HEK293T (cell line): ENCODE measurements around the gene CCR7.
"Not testable (repeated sequence)": the region's sequence is repeated elsewhere in the genome, so short reads cannot be mapped to it uniquely, and the experiment has no call there.

Source experiments
- CTCF ChIA-PET: fragments of 350-600 bp; formaldehyde crosslinking; extraction: SDS; loops from one replicate; lab custom pipeline; 2021; ENCODE audit warnings: antibody characterized with exemption, inconsistent platforms; lab: Yijun Ruan, JAX
- POLR2A ChIA-PET: fragments of 350-600 bp; formaldehyde crosslinking; extraction: SDS; loops from one replicate; lab custom pipeline; 2020; ENCODE audit warnings: antibody characterized with exemption, inconsistent platforms; lab: Yijun Ruan, JAX
- DNase-seq: peaks from one replicate; pipeline ENCODE4 v3.0.0; 2012; ENCODE audit warnings: mixed read lengths; ENCODE audit errors: extremely low spot score
- ARNT ChIP-seq: fragments of 450-650 bp; IDR thresholded peaks from 2 replicates; pipeline ENCODE4 v1.6.1; 2017; ENCODE audit warnings: mild to moderate bottlenecking
- BHLHE40 ChIP-seq: fragments of 450-650 bp; IDR thresholded peaks from 2 replicates; pipeline ENCODE4 v1.6.1; 2016; ENCODE audit warnings: mild to moderate bottlenecking, moderate library complexity, borderline replicate concordance
- CTBP1 ChIP-seq: fragments of 450-650 bp; IDR thresholded peaks from 2 replicates; pipeline ENCODE4 v1.6.1; 2016; ENCODE audit warnings: borderline replicate concordance
- ELF4 ChIP-seq: fragments of 450-650 bp; IDR thresholded peaks from 2 replicates; pipeline ENCODE4 v1.6.1; 2017; ENCODE audit warnings: antibody characterized with exemption
- FOXA1 ChIP-seq: fragments of 450-650 bp; IDR thresholded peaks from 2 replicates; pipeline ENCODE4 v1.6.1; 2016; ENCODE audit warnings: mild to moderate bottlenecking
- FOXK2 ChIP-seq: fragments of 450-650 bp; IDR thresholded peaks from 2 replicates; pipeline ENCODE4 v1.6.1; 2016; ENCODE audit warnings: mild to moderate bottlenecking
- FOXM1 ChIP-seq: fragments of 450-650 bp; IDR thresholded peaks from 2 replicates; pipeline ENCODE4 v1.6.1; 2017; ENCODE audit warnings: mild to moderate bottlenecking, borderline replicate concordance
- HDGF ChIP-seq: fragments of 450-650 bp; IDR thresholded peaks from 2 replicates; pipeline ENCODE4 v1.6.1; 2017; ENCODE audit warnings: antibody characterized with exemption, borderline replicate concordance
- L3MBTL2 ChIP-seq: fragments of 450-650 bp; conservative IDR thresholded peaks from 2 replicates; pipeline ENCODE4 v1.6.1; 2016; ENCODE audit warnings: mild to moderate bottlenecking
- LEF1 ChIP-seq: fragments of 450-650 bp; IDR thresholded peaks from 2 replicates; pipeline ENCODE4 v1.6.1; 2017; ENCODE audit warnings: mild to moderate bottlenecking, borderline replicate concordance
- NFRKB ChIP-seq: fragments of 450-650 bp; IDR thresholded peaks from 2 replicates; pipeline ENCODE4 v1.6.1; 2016; ENCODE audit warnings: mild to moderate bottlenecking, moderate library complexity
- PKNOX1 ChIP-seq: fragments of 450-650 bp; IDR thresholded peaks from 2 replicates; pipeline ENCODE4 v1.6.1; 2016
- SP1 ChIP-seq: fragments of 450-650 bp; IDR thresholded peaks from 2 replicates; pipeline ENCODE4 v1.6.1; 2017
- SUZ12 ChIP-seq: fragments of 450-650 bp; IDR thresholded peaks from 2 replicates; pipeline ENCODE4 v1.6.1; 2016; ENCODE audit warnings: mild to moderate bottlenecking
- TARDBP ChIP-seq: fragments of 450-650 bp; IDR thresholded peaks from 2 replicates; pipeline ENCODE4 v1.6.1; 2016
- ZNF384 ChIP-seq: fragments of 450-650 bp; IDR thresholded peaks from 2 replicates; pipeline ENCODE4 v1.6.1; 2016

Gene CCR7

GRCh38 chr17:40597156-40597555 lies 31.9 kb upstream of the CCR7 start:
- ChIA-PET POLR2A (no interaction called here), CTCF (interaction anchor here (1.3 kb wide), 1 partner anchor 18 kb away, joined by 3 read pairs; no protein-coding TSS in a partner anchor)
- no peak for DNase-seq
- TF ChIP-seq FOXA1 (no peak), SP1 (no peak), HDGF (no peak), CTBP1 (no peak), ZNF384 (no peak), NFRKB (no peak), ARNT (no peak), SUZ12 (no peak), FOXM1 (no peak), BHLHE40 (no peak), L3MBTL2 (no peak), LEF1 (no peak), FOXK2 (no peak), TARDBP (no peak), ELF4 (no peak), PKNOX1 (no peak)

GRCh38 chr17:40596261-40596919 lies 31.1 kb upstream of the CCR7 start:
- ChIA-PET CTCF (no interaction called here), POLR2A (no interaction called here)
- no peak for DNase-seq

GRCh38 chr17:40590742-40591141 lies 25.5 kb upstream of the CCR7 start:
- ChIA-PET POLR2A (no interaction called here), CTCF (no interaction called here)
- no peak for DNase-seq
- TF ChIP-seq TARDBP (no peak), FOXA1 (no peak), PKNOX1 (no peak), BHLHE40 (no peak), L3MBTL2 (no peak), NFRKB (no peak), CTBP1 (no peak), HDGF (no peak), SUZ12 (no peak), FOXK2 (no peak), FOXM1 (no peak), ELF4 (no peak), LEF1 (no peak), ZNF384 (no peak)

More at GRCh38 chr17:40596261-40596919, 31.1 kb upstream of the CCR7 start:
- peak; percentile 78 for TF ChIP-seq L3MBTL2
- TF ChIP-seq ARNT, result no peak

- no peak for DNase-seq
- TF ChIP-seq PKNOX1, result no peak
- TF ChIP-seq LEF1, result no peak
- no peak for TF ChIP-seq TARDBP
- no peak for TF ChIP-seq L3MBTL2
- no peak for TF ChIP-seq SP1
- no peak for TF ChIP-seq FOXK2
- TF ChIP-seq HDGF, result no peak
- TF ChIP-seq CTBP1, result no peak
- no peak for TF ChIP-seq ZNF384
- no peak for TF ChIP-seq ELF4
- TF ChIP-seq BHLHE40, result no peak
- no peak for TF ChIP-seq FOXA1
- no peak for TF ChIP-seq NFRKB
- CTCF ChIA-PET, result no interaction called here
- POLR2A ChIA-PET, result no interaction called here
Observed at GRCh38 chr17:40588552-40588951, 23.3 kb upstream of the CCR7 start.

- POLR2A ChIA-PET, CTCF ChIA-PET, DNase-seq: not testable (repeated sequence)
Observed at GRCh38 chr17:40586264-40586663, 21.0 kb upstream of the CCR7 start.

- DNase-seq, POLR2A ChIA-PET, CTCF ChIA-PET: not testable (repeated sequence)
Observed at GRCh38 chr17:40584950-40585349, 19.7 kb upstream of the CCR7 start.

GRCh38 chr17:40582328-40582901 lies 17.1 kb upstream of the CCR7 start:
- DNase-seq, result no peak
- TF ChIP-seq PKNOX1, result no peak
- TF ChIP-seq ARNT, result no peak
- no peak for TF ChIP-seq NFRKB
- no peak for TF ChIP-seq FOXM1
- TF ChIP-seq TARDBP, result no peak
- no peak for TF ChIP-seq ZNF384
- no peak for TF ChIP-seq FOXA1
- TF ChIP-seq BHLHE40, result no peak
- no peak for TF ChIP-seq SP1
- no peak for TF ChIP-seq L3MBTL2
- CTCF ChIA-PET, result interaction anchor here (0.6 kb wide), 1 partner anchor 1067 kb away, joined by 3 read pairs; no protein-coding TSS in a partner anchor
- POLR2A ChIA-PET, result no interaction called here
